A549 (cell line): ENCODE measurements around the gene TLR1.

Source experiments
- CTCF ChIP-seq: fragments of >200 bp; sonication (Bioruptor Twin); formaldehyde crosslinking; IDR thresholded peaks from 3 replicates; pipeline ENCODE4 v1.5.1; 2016
- KDM1A ChIP-seq: fragments of 200-600 bp; sonication (generic); IDR thresholded peaks from 2 replicates; pipeline ENCODE4 v1.6.1; 2016; ENCODE audit warnings: low read depth, mild to moderate bottlenecking
- USF2 ChIP-seq: fragments of 450-650 bp; IDR thresholded peaks from 2 replicates; pipeline ENCODE4 v1.6.1; 2014; ENCODE audit warnings: antibody characterized with exemption

DNA sequence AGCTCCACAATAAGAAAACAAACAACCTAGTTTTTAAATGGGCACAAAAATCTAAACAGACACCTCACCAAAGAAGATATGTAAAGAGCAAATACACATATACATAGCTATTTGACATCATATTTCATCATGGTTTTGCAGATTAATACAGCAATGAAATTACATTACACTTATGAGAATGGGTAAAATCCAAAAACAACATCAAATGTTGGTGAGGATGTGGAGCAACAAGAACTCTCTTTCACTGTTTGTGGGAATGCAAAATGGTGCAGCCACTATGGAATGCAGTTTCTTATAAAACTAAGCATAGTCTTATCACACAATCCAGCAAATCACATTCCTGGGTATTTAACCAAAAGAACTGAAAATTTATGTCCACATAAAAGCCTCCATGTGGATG is 27.1 kb upstream of the TLR1 start:
- TF ChIP-seq USF2: no peak
- TF ChIP-seq CTCF: no peak
- no peak for TF ChIP-seq KDM1A
